Esophagus mucosa (tissue), 1 donor: ENCODE measurements around the gene CD46. TPM values are rescaled to one million over a fixed set of nuclear protein-coding genes. Genes with fewer than 3 reads are reported as not detected.

Source experiments
- ATAC-seq: fragments of 200-7000 bp; cut with Tn5 transposase; one replicate; pipeline ENCODE4 v1.9.1; 2020
- total RNA-seq: library from RNA; stranded (reverse); gene quantifications from one replicate; pipeline ENCODE4 v1.2.4, GENCODE V29; 2023
- donor health status: DM: yes; HTN: yes; CAD: no.

CD46 gene
- total RNA-seq, 1 donor from 2014 or later, result 136 TPM

GRCh38 chr1:207815913-207816291 is 64.0 kb downstream of the CD46 start:
- no peak for ATAC-seq

- ATAC-seq, result no peak
Observed at GRCh38 chr1:207817166-207817565, 65.3 kb downstream of the CD46 start.

GRCh38 chr1:207817778-207818751 is 66.2 kb downstream of the CD46 start:
- no peak for ATAC-seq

- ATAC-seq, result no peak
Observed at GRCh38 chr1:207818971-207819451, 67.2 kb downstream of the CD46 start.

- no peak for ATAC-seq
Observed at GRCh38 chr1:207820568-207821463, 69.0 kb downstream of the CD46 start.

- ATAC-seq, result no peak
Observed at GRCh38 chr1:207821464-207822045, 69.7 kb downstream of the CD46 start.

- ATAC-seq, result no peak
Observed at GRCh38 chr1:207822124-207822601, 70.3 kb downstream of the CD46 start.

- ATAC-seq, result peak; percentile 51
Observed at GRCh38 chr1:207822602-207823451, 71.0 kb downstream of the CD46 start.

GRCh38 chr1:207823531-207823879 is 71.7 kb downstream of the CD46 start:
- no peak for ATAC-seq

GRCh38 chr1:207823880-207824566 is 72.2 kb downstream of the CD46 start:
- peak; percentile 83 for ATAC-seq

GRCh38 chr1:207824691-207825408 is 73.0 kb downstream of the CD46 start:
- ATAC-seq, result no peak

- ATAC-seq, result no peak
Observed at GRCh38 chr1:207825409-207825695, 73.5 kb downstream of the CD46 start.

GRCh38 chr1:207825719-207826556 is 74.1 kb downstream of the CD46 start:
- ATAC-seq, result peak; percentile 52

GRCh38 chr1:207826557-207827487 is 75.0 kb downstream of the CD46 start:
- no peak for ATAC-seq

GRCh38 chr1:207827488-207827830 is 75.6 kb downstream of the CD46 start:
- ATAC-seq, result no peak

GRCh38 chr1:207828046-207828445 is 76.2 kb downstream of the CD46 start:
- ATAC-seq, result no peak

GRCh38 chr1:207828485-207829158 is 76.8 kb downstream of the CD46 start:
- ATAC-seq, result peak; percentile 63

- ATAC-seq, result no peak
Observed at GRCh38 chr1:207829576-207829975, 77.7 kb downstream of the CD46 start.
